ENCODE measurements around the gene PHLDA3.

DNA sequence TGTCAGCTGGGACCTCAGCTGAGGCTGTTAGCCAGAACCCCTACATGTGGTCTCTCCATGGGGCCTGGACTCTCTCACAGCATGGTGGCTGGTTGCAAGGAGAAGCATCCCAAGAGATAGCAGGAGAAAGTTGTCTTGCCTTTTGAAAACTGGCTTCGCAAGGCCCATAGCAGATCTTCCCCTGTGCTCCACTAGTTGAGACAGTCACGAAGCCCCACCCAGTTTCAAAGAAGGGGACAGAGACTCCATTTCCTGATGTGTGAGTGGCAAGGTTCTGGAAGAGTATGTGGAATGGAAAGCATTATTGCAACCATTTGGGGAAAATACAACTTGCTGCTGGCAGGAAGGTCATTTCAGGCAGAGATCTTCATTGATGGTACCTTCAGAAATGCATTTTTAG lies 45.5 kb upstream of the PHLDA3 start:
- TF ChIP-seq CTCF (conservative IDR thresholded peaks at IDR 0.05 in 1 of 2, IDR thresholded peaks at IDR 0.05 in 1 of 2; ENCODE audit: low read depth in 1 of 2, low read length in 2 of 2) (no peak), EZH2 (IDR thresholded peaks at IDR 0.05; ENCODE audit: low read length, missing control alignments) (no peak)

All from fibroblast of lung (primary cell).